ENCODE measurements around the gene ULBP1.
A peak's percentile ranks its signal among the peaks of the same experiment; 100 is the strongest.
"Not testable (repeated sequence)": the region's sequence is repeated elsewhere in the genome, so short reads cannot be mapped to it uniquely, and the experiment has no call there.

The ULBP1 gene

DNA sequence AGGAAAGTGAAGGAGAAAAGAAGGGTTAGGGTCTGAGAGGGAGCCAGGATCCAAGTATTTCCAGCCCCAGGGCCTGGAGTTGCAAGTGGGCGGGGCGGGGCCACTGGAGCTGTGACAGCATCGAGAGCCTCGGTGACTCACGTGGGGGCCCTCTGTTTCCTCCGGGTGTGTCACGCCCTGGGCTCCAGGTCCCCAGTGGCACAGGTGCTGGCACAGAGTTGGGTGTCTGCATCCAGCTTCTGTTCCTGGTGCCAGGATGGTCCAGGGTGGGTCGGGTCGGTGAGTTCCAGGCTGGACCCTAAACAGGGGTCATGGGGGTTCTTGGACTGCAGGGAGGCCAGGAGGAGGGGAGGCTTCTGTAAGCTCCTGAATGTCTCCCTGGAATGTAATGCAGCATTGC lies 44.8 kb downstream of the ULBP1 start:
- DNase-seq = no peak

- DNase-seq = not testable (repeated sequence)
Measured at GRCh38 chr6:150012846-150013784, 49.4 kb downstream of the ULBP1 start.

GRCh38 chr6:150013785-150014622 lies 50.3 kb downstream of the ULBP1 start:
- not testable (repeated sequence) for DNase-seq

- DNase-seq = not testable (repeated sequence)
Measured at GRCh38 chr6:150014623-150015280, 51.0 kb downstream of the ULBP1 start.

DNA sequence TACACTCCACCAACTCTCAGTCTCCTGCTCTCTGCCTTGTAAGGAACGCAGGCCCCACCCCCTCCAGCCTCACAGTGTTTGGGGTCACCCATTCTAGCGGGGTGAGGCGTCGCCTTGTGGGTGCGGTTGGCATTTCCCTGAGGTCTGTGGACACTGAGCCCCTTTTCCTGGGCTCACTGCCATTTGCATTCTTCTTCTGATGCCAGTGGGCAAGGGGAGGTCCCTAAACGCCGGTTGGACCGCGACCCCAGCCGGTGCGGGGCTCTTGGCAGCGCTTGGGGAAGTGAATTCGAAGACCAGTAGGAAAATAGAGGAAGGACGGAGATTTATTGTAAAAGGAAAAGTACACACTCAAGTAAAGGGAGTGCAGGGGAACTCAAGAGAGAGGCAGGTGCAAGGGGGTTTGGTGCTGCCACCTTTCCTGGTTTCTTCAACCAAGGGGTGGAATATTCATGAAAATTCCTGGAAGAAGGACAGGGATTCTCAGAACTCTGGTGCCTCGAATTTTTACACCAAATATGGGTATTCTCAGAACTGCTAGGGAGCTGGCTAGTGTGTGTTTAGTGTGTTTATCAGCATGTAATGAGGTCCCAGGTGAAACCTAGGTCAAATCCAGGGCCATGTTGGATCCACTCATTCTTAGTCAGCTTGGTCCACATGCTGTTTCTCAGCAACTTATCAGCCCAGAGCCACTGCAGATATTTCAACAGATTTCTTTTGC lies 51.7 kb downstream of the ULBP1 start:
- peak; percentile 41 for DNase-seq

DNA sequence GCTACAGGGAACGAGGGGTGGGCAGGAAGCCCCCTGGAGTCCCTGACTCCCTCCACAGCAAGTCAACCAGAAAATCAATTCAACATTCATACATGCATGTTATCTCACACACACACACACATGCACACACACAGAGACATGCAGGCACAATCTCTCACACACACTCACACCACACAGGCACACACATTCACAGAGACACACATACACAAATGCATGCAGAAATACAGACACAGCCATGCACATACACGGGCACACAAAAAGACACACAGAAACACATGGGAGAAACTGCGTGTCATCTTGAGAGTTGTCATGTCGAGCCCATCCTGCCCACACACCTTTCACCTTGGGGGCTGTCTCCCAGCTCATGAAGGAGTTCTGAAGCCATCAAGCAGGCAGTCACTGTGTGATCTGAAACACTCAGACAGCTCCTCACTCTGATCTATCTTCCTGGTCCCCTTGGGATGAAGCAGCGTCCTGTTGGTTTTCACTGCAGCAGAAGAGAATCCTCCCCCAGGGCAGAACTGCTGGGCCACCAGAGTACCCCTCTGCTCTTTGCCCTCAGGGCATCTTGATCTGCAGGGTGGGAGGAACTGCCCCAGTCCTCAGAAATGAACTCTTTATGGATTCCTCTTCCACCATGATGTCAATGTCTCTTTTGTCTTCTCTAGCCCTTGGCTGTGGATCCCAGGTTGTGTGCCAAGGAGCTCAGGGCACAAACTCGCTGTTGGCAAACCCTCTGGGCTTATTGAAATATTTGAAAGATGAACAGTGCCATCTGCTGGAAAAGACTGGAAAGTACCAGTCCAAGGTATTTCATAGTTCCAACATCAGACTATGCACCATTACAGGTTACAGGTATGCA lies 52.8 kb downstream of the ULBP1 start:
- peak; percentile 83 for DNase-seq

- not testable (repeated sequence) for DNase-seq
Measured at GRCh38 chr6:150017186-150017521, 53.4 kb downstream of the ULBP1 start.

GRCh38 chr6:150018846-150019580 lies 55.3 kb downstream of the ULBP1 start:
- DNase-seq = no peak

DNA sequence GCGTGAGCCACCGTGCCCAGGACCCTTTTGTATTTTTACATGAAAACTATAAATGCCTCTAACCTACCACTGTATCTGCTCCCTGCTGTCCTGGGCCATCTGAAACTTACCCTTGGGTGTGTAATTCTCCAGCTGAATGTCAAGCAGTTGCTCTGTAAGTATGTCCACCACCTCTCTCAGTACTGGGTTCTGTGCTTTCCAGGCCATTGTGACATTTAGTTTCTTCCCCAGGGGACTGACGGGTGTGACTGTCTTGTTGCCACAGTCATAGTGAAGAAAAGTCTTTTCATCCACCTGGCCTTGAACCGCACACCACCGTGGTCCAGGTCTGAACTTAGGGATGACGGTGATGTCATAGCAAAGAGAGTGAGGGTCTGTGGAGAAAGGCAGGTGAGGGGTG lies 58.1 kb downstream of the ULBP1 start:
- DNase-seq = not testable (repeated sequence)
